GM19438 (cell line): ENCODE data around the gene SELENOW.
"Not testable (repeated sequence)": the region's sequence is repeated elsewhere in the genome, so short reads cannot be mapped to it uniquely, and the experiment has no call there.

Source experiments
- ATAC-seq: cut with Tn5 transposase; IDR thresholded peaks from one replicate; pipeline ENCODE4 v1.9.1; 2021; ENCODE audit warnings: low read depth; ENCODE audit not compliant: unreplicated experiment

The SELENOW gene

GRCh38 chr19:47756627-47756929 lies 21.9 kb upstream of the SELENOW start:
- ATAC-seq = no peak

GRCh38 chr19:47756953-47757608 lies 21.4 kb upstream of the SELENOW start:
- no peak for ATAC-seq

GRCh38 chr19:47757617-47758442 lies 20.7 kb upstream of the SELENOW start:
- no peak for ATAC-seq

- no peak for ATAC-seq
These were observed 20.1 kb upstream of the SELENOW start for GRCh38 chr19:47758443-47758804.

- ATAC-seq = no peak
These were observed 17.9 kb upstream of the SELENOW start for GRCh38 chr19:47760632-47760999.

- ATAC-seq = no peak
These were observed 16.9 kb upstream of the SELENOW start for GRCh38 chr19:47761566-47761965.

- ATAC-seq = no peak
These were observed 16.4 kb upstream of the SELENOW start for GRCh38 chr19:47762151-47762550.

GRCh38 chr19:47762615-47763308 lies 15.7 kb upstream of the SELENOW start:
- no peak for ATAC-seq

GRCh38 chr19:47764705-47765104 lies 13.8 kb upstream of the SELENOW start:
- not testable (repeated sequence) for ATAC-seq

- ATAC-seq = no peak
These were observed 12.8 kb upstream of the SELENOW start for GRCh38 chr19:47765523-47766358.

GRCh38 chr19:47766359-47766620 lies 12.2 kb upstream of the SELENOW start:
- ATAC-seq = no peak

- ATAC-seq = no peak
These were observed 11.8 kb upstream of the SELENOW start for GRCh38 chr19:47766670-47767069.

- no peak for ATAC-seq
These were observed 11.2 kb upstream of the SELENOW start for GRCh38 chr19:47767349-47767748.

GRCh38 chr19:47768604-47769003 lies 9.9 kb upstream of the SELENOW start:
- ATAC-seq = no peak

- no peak for ATAC-seq
These were observed 9.0 kb upstream of the SELENOW start for GRCh38 chr19:47769534-47769933.

GRCh38 chr19:47771291-47771690 lies 7.2 kb upstream of the SELENOW start:
- not testable (repeated sequence) for ATAC-seq

- no peak for ATAC-seq
These were observed 1.9 kb upstream of the SELENOW start for GRCh38 chr19:47776568-47776967.

- not testable (repeated sequence) for ATAC-seq
These were observed 1.1 kb upstream of the SELENOW start for GRCh38 chr19:47777245-47778048.

GRCh38 chr19:47778954-47779351 lies 450 bp downstream of the SELENOW start:
- ATAC-seq = no peak

GRCh38 chr19:47779524-47780214 lies 1.2 kb downstream of the SELENOW start:
- ATAC-seq = no peak
